Osteocyte (in vitro differentiated cells): Measurements from ENCODE around the gene GAS7. TPM values are rescaled to one million over a fixed set of nuclear protein-coding genes. Genes with fewer than 3 reads are reported as not detected.

ENCODE experiments used
- DNase-seq: peaks from one replicate; pipeline ENCODE4 v3.0.0; 2021; ENCODE audit warnings: mixed read lengths; ENCODE audit not compliant: unreplicated experiment; ENCODE audit errors: extremely low spot score
- H3K27ac Mint-ChIP-seq: one replicate; pipeline ENCODE4 v1.8.0; 2021; ENCODE audit warnings: mild to moderate bottlenecking, mixed read lengths; ENCODE audit not compliant: unreplicated experiment
- H3K27me3 Mint-ChIP-seq: one replicate; pipeline ENCODE4 v1.8.0; 2021; ENCODE audit warnings: mixed read lengths; ENCODE audit not compliant: unreplicated experiment
- H3K36me3 Mint-ChIP-seq: one replicate; pipeline ENCODE4 v1.8.0; 2021; ENCODE audit warnings: mixed read lengths; ENCODE audit not compliant: unreplicated experiment
- H3K4me1 Mint-ChIP-seq: one replicate; pipeline ENCODE4 v1.8.0; 2021; ENCODE audit warnings: mixed read lengths; ENCODE audit not compliant: unreplicated experiment
- H3K4me3 Mint-ChIP-seq: one replicate; pipeline ENCODE4 v1.8.0; 2021; ENCODE audit warnings: mild to moderate bottlenecking, moderate library complexity, mixed read lengths; ENCODE audit not compliant: unreplicated experiment
- H3K9me3 Mint-ChIP-seq: one replicate; pipeline ENCODE4 v1.8.0; 2021; ENCODE audit warnings: mixed read lengths; ENCODE audit not compliant: unreplicated experiment
- total RNA-seq: library from RNA; stranded (reverse); gene quantifications from 2 replicates; pipeline ENCODE4 v1.2.1, GENCODE V29; 2021
- TF ChIP-seq, protein P1 (sequence below): fragments of 200-600 bp; sonication (generic); IDR thresholded peaks from 2 replicates; pipeline ENCODE4 v1.5.0; 2021; ENCODE audit warnings: antibody characterized with exemption, mild to moderate bottlenecking, moderate library complexity

Gene GAS7
- total RNA-seq, 1 donor from 2014 or later: 18.1 TPM

DNA sequence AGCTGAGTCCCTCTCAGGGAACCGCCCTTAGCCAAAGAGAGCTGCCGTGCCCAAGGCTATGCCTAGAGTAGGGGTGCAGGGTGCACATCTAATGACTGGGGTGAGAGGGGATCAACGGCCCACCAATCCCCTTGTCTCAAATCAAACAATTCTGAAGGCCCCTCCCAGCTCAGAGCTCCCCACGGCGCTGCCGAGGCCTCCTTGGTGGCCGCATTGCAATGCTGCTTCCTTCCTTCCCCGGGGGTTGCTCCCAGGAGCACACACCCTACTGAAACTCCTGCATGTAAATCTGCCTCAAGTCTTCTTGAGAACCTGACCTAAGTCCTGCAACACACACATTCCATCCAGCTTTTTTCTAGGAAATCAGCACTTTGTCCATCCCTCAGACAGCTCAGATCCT lies 212.8 kb downstream of the GAS7 start:
- DNase-seq: no peak
- no peak overlapping the region for H3K27ac Mint-ChIP-seq
- no peaks in the 10 kb centered on the region for H3K4me1 Mint-ChIP-seq
- H3K4me3 Mint-ChIP-seq: no peak overlapping the region
- no peaks in the 10 kb centered on the region for H3K27me3 Mint-ChIP-seq
- no peaks in the 10 kb centered on the region for H3K36me3 Mint-ChIP-seq
- TF ChIP-seq, protein P1, sequence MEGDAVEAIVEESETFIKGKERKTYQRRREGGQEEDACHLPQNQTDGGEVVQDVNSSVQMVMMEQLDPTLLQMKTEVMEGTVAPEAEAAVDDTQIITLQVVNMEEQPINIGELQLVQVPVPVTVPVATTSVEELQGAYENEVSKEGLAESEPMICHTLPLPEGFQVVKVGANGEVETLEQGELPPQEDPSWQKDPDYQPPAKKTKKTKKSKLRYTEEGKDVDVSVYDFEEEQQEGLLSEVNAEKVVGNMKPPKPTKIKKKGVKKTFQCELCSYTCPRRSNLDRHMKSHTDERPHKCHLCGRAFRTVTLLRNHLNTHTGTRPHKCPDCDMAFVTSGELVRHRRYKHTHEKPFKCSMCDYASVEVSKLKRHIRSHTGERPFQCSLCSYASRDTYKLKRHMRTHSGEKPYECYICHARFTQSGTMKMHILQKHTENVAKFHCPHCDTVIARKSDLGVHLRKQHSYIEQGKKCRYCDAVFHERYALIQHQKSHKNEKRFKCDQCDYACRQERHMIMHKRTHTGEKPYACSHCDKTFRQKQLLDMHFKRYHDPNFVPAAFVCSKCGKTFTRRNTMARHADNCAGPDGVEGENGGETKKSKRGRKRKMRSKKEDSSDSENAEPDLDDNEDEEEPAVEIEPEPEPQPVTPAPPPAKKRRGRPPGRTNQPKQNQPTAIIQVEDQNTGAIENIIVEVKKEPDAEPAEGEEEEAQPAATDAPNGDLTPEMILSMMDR: no peak
- H3K9me3 Mint-ChIP-seq: peaks cover 5% of the 10 kb centered on the region

DNA sequence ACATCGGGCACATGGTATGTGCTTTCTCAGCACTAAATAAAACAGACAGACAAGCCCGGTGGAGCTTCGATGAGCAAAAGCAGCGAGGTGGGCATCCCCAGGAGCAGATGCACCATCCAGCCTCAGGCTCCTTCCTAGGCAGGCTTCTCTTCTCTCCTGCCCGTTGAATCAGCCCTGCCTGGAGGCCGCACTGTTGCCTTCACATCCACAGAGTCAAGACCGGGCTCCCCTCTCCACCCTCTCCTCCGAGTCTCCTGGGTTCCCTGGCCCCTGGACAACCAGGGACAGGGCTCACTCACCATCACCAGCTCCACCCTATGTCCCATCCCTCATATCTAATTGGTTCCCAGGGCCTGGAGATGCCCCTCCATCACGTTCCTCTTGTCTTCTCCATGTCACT lies 213.6 kb downstream of the GAS7 start:
- Mint-ChIP-seq H3K9me3 (peaks cover 5% of the 10 kb centered on the region), H3K4me1 (no peaks in the 10 kb centered on the region), H3K4me3 (no peak overlapping the region), H3K27me3 (no peaks in the 10 kb centered on the region), H3K36me3 (no peaks in the 10 kb centered on the region), H3K27ac (no peak overlapping the region)
- TF ChIP-seq, protein P1: no peak
- no peak for DNase-seq

DNA sequence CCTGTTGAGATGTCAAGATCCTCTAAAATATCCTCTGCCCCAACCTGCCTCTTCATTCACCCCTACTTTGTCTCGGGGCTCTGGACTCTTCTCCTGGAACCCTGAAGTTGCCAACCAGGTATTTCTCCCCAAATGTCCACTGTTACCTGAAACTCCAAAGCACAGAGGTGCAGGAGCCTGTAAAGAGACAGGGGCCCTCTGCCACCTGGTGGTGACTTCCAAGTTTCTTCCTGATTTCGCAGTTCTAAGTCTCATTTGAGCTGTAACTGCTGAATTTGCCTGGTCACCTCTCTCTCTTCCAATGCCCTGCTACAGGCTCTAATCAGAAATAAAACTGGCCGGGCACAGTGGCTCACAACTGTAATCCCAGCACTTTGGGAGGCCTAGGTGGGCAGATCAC lies 216.2 kb downstream of the GAS7 start:
- H3K4me1 Mint-ChIP-seq: no peaks in the 10 kb centered on the region
- H3K9me3 Mint-ChIP-seq: no peaks in the 10 kb centered on the region
- no peaks in the 10 kb centered on the region for H3K36me3 Mint-ChIP-seq
- H3K27ac Mint-ChIP-seq: no peak overlapping the region
- TF ChIP-seq, protein P1: peak; percentile 45
- H3K27me3 Mint-ChIP-seq: no peaks in the 10 kb centered on the region
- H3K4me3 Mint-ChIP-seq: no peak overlapping the region
- no peak for DNase-seq

DNA sequence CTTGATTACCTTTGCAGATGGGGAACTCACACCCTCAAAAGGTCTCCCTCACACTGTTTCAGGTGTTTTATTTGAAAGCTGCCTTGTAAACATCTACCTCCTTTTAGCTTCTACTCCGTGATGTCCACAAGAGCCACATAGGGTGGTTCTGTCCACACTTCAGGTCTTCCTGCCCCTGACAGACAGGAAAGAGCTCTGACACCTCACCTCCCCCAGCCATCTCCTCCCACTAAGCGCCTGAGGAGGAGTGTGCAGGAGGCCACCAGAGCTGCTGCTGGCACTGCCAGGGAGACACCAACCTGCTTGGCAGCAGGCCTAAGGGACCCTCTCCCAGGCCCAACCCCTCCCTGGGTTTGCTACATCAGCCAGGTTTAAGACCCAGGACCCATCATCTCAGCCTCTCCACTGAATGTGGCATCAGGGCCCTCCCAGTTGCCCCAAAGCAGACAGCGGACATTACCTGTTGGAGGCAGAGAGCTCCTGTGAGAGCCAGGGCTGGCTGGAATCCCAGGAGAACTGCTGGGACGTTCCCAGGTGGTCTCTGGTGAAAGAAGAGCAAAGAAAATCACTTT lies 217.0 kb downstream of the GAS7 start:
- DNase-seq: no peak
- Mint-ChIP-seq H3K27me3 (no peaks in the 10 kb centered on the region), H3K4me3 (no peak overlapping the region), H3K4me1 (no peaks in the 10 kb centered on the region), H3K27ac (no peak overlapping the region), H3K9me3 (no peaks in the 10 kb centered on the region), H3K36me3 (no peaks in the 10 kb centered on the region)
- TF ChIP-seq, protein P1: no peak

DNA sequence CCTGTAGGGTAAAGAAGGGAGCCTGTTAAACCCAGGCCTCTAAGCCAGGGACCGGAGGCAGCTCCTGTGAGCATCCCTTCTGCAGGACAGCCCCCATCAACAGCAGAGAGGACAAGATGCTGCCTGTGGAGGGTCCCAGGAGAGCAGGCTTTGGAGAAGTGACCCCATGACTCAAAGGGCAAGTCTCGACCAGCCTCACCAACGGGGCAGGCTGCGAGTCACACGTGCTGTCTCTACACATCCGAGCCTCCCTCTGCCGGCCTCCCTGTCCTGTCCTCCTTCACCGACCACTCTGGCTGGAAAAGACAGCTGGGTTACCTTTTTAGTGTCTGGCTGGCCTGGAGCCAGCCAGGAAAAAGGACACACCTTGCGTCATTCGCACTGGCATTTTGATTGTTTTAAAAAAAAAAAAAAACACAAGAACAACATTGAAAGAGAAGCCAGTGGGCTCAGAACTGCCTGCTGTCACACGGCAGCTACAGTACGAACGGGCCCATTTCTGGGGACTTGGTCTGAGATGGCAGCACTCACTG lies 218.9 kb downstream of the GAS7 start:
- Mint-ChIP-seq H3K36me3 (no peaks in the 10 kb centered on the region), H3K27me3 (peaks cover 3% of the 10 kb centered on the region), H3K4me1 (no peaks in the 10 kb centered on the region), H3K9me3 (no peaks in the 10 kb centered on the region), H3K27ac (no peak overlapping the region), H3K4me3 (no peak overlapping the region)
- no peak for DNase-seq
- TF ChIP-seq, protein P1: no peak
